Testis (tissue), 3 donors: ENCODE measurements around the gene ALDH4A1. TPM values are rescaled to one million over a fixed set of nuclear protein-coding genes. Genes with fewer than 3 reads are reported as not detected.

Experiments used
- DNase-seq: peaks from one replicate; pipeline ENCODE4 v3.0.0-alpha.2; 2019
- H3K27ac ChIP-seq, 2 donors: fragments of 200-600 bp; sonication (generic); one replicate each; pipeline ENCODE4 v1.5.1; 2019
- H3K27me3 ChIP-seq: fragments of 200-600 bp; sonication (generic); one replicate; pipeline ENCODE4 v1.5.1; 2019
- H3K36me3 ChIP-seq: fragments of 200-600 bp; sonication (generic); one replicate; pipeline ENCODE4 v1.5.1; 2017; ENCODE audit warnings: low read depth; ENCODE audit errors: missing control alignments
- H3K4me1 ChIP-seq: fragments of 200-600 bp; sonication (generic); one replicate; pipeline ENCODE4 v1.5.1; 2019
- H3K4me3 ChIP-seq, 2 donors: fragments of 200-600 bp; sonication (generic); one replicate each; pipeline ENCODE4 v1.5.1; 2017 to 2019
- H3K9me3 ChIP-seq: fragments of 200-600 bp; sonication (generic); one replicate; pipeline ENCODE4 v1.5.1; 2017
- CTCF ChIP-seq, 3 experiments: fragments of 450-650 bp in 2 of 3; fragments of 200-600 bp in 1 of 3; sonication (generic) in 1 of 3; IDR thresholded peaks; one replicate each; pipeline ENCODE4 v1.5.1; 2016 to 2019; ENCODE audit warnings: antibody characterized with exemption in 3 of 3, mild to moderate bottlenecking in 2 of 3, moderate library complexity in 1 of 3
- POLR2A ChIP-seq: fragments of 450-650 bp; IDR thresholded peaks from one replicate; pipeline ENCODE4 v1.6.1; 2017; ENCODE audit warnings: antibody characterized with exemption, mild to moderate bottlenecking, moderate library complexity
- WGBS, 2 donors: methylation state at CpG; one replicate each; pipeline ENCODE4 v1.1.5; 2018; 5-methylcytosine and 5-hydroxymethylcytosine counted together
- intact Hi-C: fragments of 100-400 bp; cut with DNase I; formaldehyde crosslinking; loops from one replicate; pipeline ENCODE4 v1.15.1; 2023; ENCODE audit warnings: low total_unique reads
- polyA plus RNA-seq: library from polyadenylated mRNA; stranded (reverse); fragments of 350-450 nt; fragmentation: Illumina TruSeq; extraction: RNeasy Lipid Tissue Mini Kit (QIAGEN cat#74804); gene quantifications from one replicate; pipeline ENCODE4 v1.2.3, GENCODE V29; 2014; ENCODE audit warnings: low read depth, low replicate concordance; ENCODE audit not compliant: insufficient read depth
- total RNA-seq, 2 donors: library from RNA; depleted of rRNA; stranded (reverse); fragments of >200 nt; gene quantifications; one replicate each; pipeline ENCODE4 v1.2.3, GENCODE V29; 2016

The ALDH4A1 gene
- total and polyA plus RNA-seq, 3 donors from 2014 or later: 8.2 to 10.6 (median 9.6) TPM

- Histone ChIP-seq H3K27ac (no peak overlapping the region), H3K4me1 (peaks cover 19% of the 10 kb centered on the region), H3K36me3 (no peaks in the 10 kb centered on the region), H3K9me3 (no peaks in the 10 kb centered on the region), H3K4me3 (no peak overlapping the region), H3K27me3 (no peaks in the 10 kb centered on the region)
- intact Hi-C loops: no loop called here
- 70 to 78% methylated on average over 11 of the region's 11 CpGs for WGBS, 2 donors
- no peak for DNase-seq
- TF ChIP-seq POLR2A (no peak), CTCF (IDR thresholded peaks at IDR 0.05) (no peak)
Observed at GRCh38 chr1:18924221-18924691, 21.9 kb upstream of the ALDH4A1 start.

- TF ChIP-seq CTCF (IDR thresholded peaks at IDR 0.05) (no peak), POLR2A (no peak)
- Histone ChIP-seq H3K9me3 (no peaks in the 10 kb centered on the region), H3K27me3 (no peaks in the 10 kb centered on the region), H3K4me1 (peaks cover 19% of the 10 kb centered on the region), H3K4me3 (no peak overlapping the region), H3K27ac (no peak overlapping the region), H3K36me3 (no peaks in the 10 kb centered on the region)
- intact Hi-C loops: no loop called here
- no peak for DNase-seq
- WGBS, 2 donors: 48 to 62% methylated on average over 14 of the region's 14 CpGs
Observed at GRCh38 chr1:18923756-18924211, 21.4 kb upstream of the ALDH4A1 start.

GRCh38 chr1:18922848-18923755 is 20.7 kb upstream of the ALDH4A1 start:
- Histone ChIP-seq H3K27me3 (no peaks in the 10 kb centered on the region), H3K4me1 (peaks cover 19% of the 10 kb centered on the region), H3K4me3 (no peak overlapping the region), H3K27ac (peak overlapping the region; percentile 66 to 74), H3K36me3 (no peaks in the 10 kb centered on the region), H3K9me3 (no peaks in the 10 kb centered on the region)
- no peak for DNase-seq
- TF ChIP-seq POLR2A (no peak), CTCF (IDR thresholded peaks at IDR 0.05) (no peak)
- 73 to 87% methylated on average over 17 to 18 of the region's 18 CpGs for WGBS, 2 donors
- intact Hi-C loops: no loop called here

GRCh38 chr1:18922319-18922726 is 20.0 kb upstream of the ALDH4A1 start:
- Histone ChIP-seq H3K4me3 (no peak overlapping the region), H3K27me3 (no peaks in the 10 kb centered on the region), H3K4me1 (peaks cover 19% of the 10 kb centered on the region), H3K9me3 (no peaks in the 10 kb centered on the region), H3K36me3 (no peaks in the 10 kb centered on the region), H3K27ac (peak overlapping the region; percentile 66 to 74)
- intact Hi-C loops: no loop called here
- DNase-seq: peak; percentile 90
- no peak for TF ChIP-seq POLR2A
- peak in 1 of 3 experiments; percentile 36 for TF ChIP-seq CTCF (IDR thresholded peaks at IDR 0.05)
- 18 to 41% methylated on average over 8 of the region's 8 CpGs for WGBS, 2 donors
